Measurements from ENCODE around the gene RGL2. TPM values are rescaled to one million over a fixed set of nuclear protein-coding genes. Genes with fewer than 3 reads are reported as not detected.
"Not testable (repeated sequence)": the region's sequence is repeated elsewhere in the genome, so short reads cannot be mapped to it uniquely, and the experiment has no call there.

The RGL2 gene
- total RNA-seq, 1 donor from 2014 or later, result 77.6 TPM

- TF ChIP-seq, protein P1, sequence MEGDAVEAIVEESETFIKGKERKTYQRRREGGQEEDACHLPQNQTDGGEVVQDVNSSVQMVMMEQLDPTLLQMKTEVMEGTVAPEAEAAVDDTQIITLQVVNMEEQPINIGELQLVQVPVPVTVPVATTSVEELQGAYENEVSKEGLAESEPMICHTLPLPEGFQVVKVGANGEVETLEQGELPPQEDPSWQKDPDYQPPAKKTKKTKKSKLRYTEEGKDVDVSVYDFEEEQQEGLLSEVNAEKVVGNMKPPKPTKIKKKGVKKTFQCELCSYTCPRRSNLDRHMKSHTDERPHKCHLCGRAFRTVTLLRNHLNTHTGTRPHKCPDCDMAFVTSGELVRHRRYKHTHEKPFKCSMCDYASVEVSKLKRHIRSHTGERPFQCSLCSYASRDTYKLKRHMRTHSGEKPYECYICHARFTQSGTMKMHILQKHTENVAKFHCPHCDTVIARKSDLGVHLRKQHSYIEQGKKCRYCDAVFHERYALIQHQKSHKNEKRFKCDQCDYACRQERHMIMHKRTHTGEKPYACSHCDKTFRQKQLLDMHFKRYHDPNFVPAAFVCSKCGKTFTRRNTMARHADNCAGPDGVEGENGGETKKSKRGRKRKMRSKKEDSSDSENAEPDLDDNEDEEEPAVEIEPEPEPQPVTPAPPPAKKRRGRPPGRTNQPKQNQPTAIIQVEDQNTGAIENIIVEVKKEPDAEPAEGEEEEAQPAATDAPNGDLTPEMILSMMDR (IDR thresholded peaks at IDR 0.05), result no peak
- no peak overlapping the region for H3K27ac Mint-ChIP-seq (ENCODE audit: unreplicated experiment)
- H3K4me3 Mint-ChIP-seq (ENCODE audit: unreplicated experiment), result no peak overlapping the region
- no peaks in the 10 kb centered on the region for H3K9me3 Mint-ChIP-seq (ENCODE audit: unreplicated experiment)
- peaks cover 6% of the 10 kb centered on the region for H3K4me1 Mint-ChIP-seq (ENCODE audit: unreplicated experiment)
- H3K27me3 Mint-ChIP-seq (ENCODE audit: unreplicated experiment), result peaks cover 20% of the 10 kb centered on the region
- DNase-seq (ENCODE audit: extremely low spot score, unreplicated experiment), result no peak
- H3K36me3 Mint-ChIP-seq (ENCODE audit: unreplicated experiment), result no peaks in the 10 kb centered on the region
Measured at GRCh38 chr6:33343953-33344611, 45.3 kb upstream of the RGL2 start.

DNA sequence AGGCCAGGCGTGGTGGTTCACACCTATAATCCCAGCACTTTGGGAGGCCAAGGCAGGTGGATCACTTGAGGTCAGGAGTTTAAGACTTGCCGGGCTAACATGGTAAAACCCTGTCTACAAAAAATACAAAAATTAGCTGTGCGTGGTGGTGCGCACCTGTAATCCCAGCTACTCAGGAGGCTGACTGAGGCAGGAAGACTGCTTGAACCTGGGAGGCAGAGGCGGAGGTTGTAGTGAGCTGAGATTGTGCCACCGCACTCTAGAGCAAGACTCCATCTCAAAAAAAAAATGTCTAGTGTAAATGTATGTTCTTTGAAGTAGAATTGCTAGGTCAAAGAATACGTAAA, 44.8 kb upstream of the RGL2 start:
- H3K27ac Mint-ChIP-seq (ENCODE audit: unreplicated experiment); H3K4me3 Mint-ChIP-seq (ENCODE audit: unreplicated experiment); H3K36me3 Mint-ChIP-seq (ENCODE audit: unreplicated experiment); H3K4me1 Mint-ChIP-seq (ENCODE audit: unreplicated experiment); H3K9me3 Mint-ChIP-seq (ENCODE audit: unreplicated experiment); DNase-seq (ENCODE audit: extremely low spot score, unreplicated experiment): not testable (repeated sequence)
- peaks cover 20% of the 10 kb centered on the region for H3K27me3 Mint-ChIP-seq (ENCODE audit: unreplicated experiment)

- Mint-ChIP-seq H3K36me3 (ENCODE audit: unreplicated experiment) (no peaks in the 10 kb centered on the region), H3K27me3 (ENCODE audit: unreplicated experiment) (peaks cover 10% of the 10 kb centered on the region), H3K4me1 (ENCODE audit: unreplicated experiment) (no peaks in the 10 kb centered on the region), H3K9me3 (ENCODE audit: unreplicated experiment) (no peaks in the 10 kb centered on the region), H3K27ac (ENCODE audit: unreplicated experiment) (no peak overlapping the region), H3K4me3 (ENCODE audit: unreplicated experiment) (no peak overlapping the region)
- TF ChIP-seq, protein P1 (IDR thresholded peaks at IDR 0.05), result no peak
- DNase-seq (ENCODE audit: extremely low spot score, unreplicated experiment), result no peak
Measured at GRCh38 chr6:33339193-33339592, 40.5 kb upstream of the RGL2 start.

GRCh38 chr6:33336495-33336894, 37.8 kb upstream of the RGL2 start:
- Mint-ChIP-seq H3K4me3 (ENCODE audit: unreplicated experiment) (no peak overlapping the region), H3K9me3 (ENCODE audit: unreplicated experiment) (no peaks in the 10 kb centered on the region), H3K27ac (ENCODE audit: unreplicated experiment) (no peak overlapping the region), H3K4me1 (ENCODE audit: unreplicated experiment) (no peaks in the 10 kb centered on the region), H3K36me3 (ENCODE audit: unreplicated experiment) (no peaks in the 10 kb centered on the region), H3K27me3 (ENCODE audit: unreplicated experiment) (peaks cover 13% of the 10 kb centered on the region)
- TF ChIP-seq, protein P1 (IDR thresholded peaks at IDR 0.05), result no peak
- DNase-seq (ENCODE audit: extremely low spot score, unreplicated experiment), result no peak

- Mint-ChIP-seq H3K4me1 (ENCODE audit: unreplicated experiment) (no peaks in the 10 kb centered on the region), H3K36me3 (ENCODE audit: unreplicated experiment) (no peaks in the 10 kb centered on the region), H3K27me3 (ENCODE audit: unreplicated experiment) (peaks cover 13% of the 10 kb centered on the region), H3K9me3 (ENCODE audit: unreplicated experiment) (no peaks in the 10 kb centered on the region), H3K4me3 (ENCODE audit: unreplicated experiment) (no peak overlapping the region), H3K27ac (ENCODE audit: unreplicated experiment) (no peak overlapping the region)
- TF ChIP-seq, protein P1 (IDR thresholded peaks at IDR 0.05), result no peak
- no peak for DNase-seq (ENCODE audit: extremely low spot score, unreplicated experiment)
Measured at GRCh38 chr6:33335916-33336315, 37.2 kb upstream of the RGL2 start.

DNA sequence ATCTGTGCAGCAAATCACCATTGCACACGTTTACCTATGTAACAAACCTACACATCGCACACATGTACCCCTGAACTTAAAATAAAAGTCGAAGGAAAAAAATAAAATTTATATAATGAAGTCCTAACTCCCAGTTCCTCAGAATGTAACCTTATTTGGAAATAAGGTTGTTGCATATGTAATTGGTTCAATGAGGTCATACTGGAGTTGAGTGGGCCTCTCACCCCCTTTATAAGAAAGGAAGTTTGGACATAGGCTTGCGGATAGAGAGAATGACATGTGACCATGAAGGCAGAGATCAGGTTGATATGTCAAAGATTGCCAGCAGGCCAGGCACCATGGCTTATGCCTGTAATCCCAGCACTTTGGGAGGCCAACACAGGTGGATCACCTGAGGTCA, 34.9 kb upstream of the RGL2 start:
- H3K27me3 Mint-ChIP-seq (ENCODE audit: unreplicated experiment), result peaks cover 3% of the 10 kb centered on the region
- H3K4me1 Mint-ChIP-seq (ENCODE audit: unreplicated experiment), result no peaks in the 10 kb centered on the region
- TF ChIP-seq, protein P1 (IDR thresholded peaks at IDR 0.05), result no peak
- DNase-seq (ENCODE audit: extremely low spot score, unreplicated experiment), result no peak
- H3K36me3 Mint-ChIP-seq (ENCODE audit: unreplicated experiment), result no peaks in the 10 kb centered on the region
- H3K27ac Mint-ChIP-seq (ENCODE audit: unreplicated experiment), result no peak overlapping the region
- no peaks in the 10 kb centered on the region for H3K9me3 Mint-ChIP-seq (ENCODE audit: unreplicated experiment)
- no peak overlapping the region for H3K4me3 Mint-ChIP-seq (ENCODE audit: unreplicated experiment)

Data from osteocyte (in vitro differentiated cells).